SK-N-SH (cell line): ENCODE results near the gene CDH23. TPM values are rescaled to one million over a fixed set of nuclear protein-coding genes. Genes with fewer than 3 reads are reported as not detected.

ENCODE experiments used
- CTCF ChIA-PET: fragments of 300-600, 350-600 bp; formaldehyde crosslinking; extraction: SDS; loops from one replicate; lab custom pipeline; 2021; lab: Yijun Ruan, JAX
- POLR2A ChIA-PET: fragments of 350-600 bp; sonication (Branson Sonifier 250); formaldehyde crosslinking; extraction: SDS; loops from one replicate; lab custom pipeline; 2020; ENCODE audit warnings: antibody characterized with exemption, inconsistent platforms; lab: Yijun Ruan, JAX
- DNase-seq: peaks from one replicate; pipeline ENCODE4 v3.0.0; 2012
- H2AFZ ChIP-seq: fragments of 200-600 bp; sonication (generic); 2 replicates; pipeline ENCODE4 v1.8.1; 2016; ENCODE audit warnings: antibody characterized with exemption, mild to moderate bottlenecking, low read depth
- H3F3A ChIP-seq: fragments of 200-600 bp; sonication (generic); replicated peaks from 2 replicates; pipeline ENCODE3; 2016; ENCODE audit warnings: antibody characterized with exemption, mild to moderate bottlenecking; ENCODE audit not compliant: insufficient read depth
- H3K27ac ChIP-seq, 2 experiments: fragments of 200-500 bp in 1 of 2; fragments of 200-600 bp in 1 of 2; sonication (Bioruptor generic) in 1 of 2; sonication (generic), shearing (Covaris generic) in 1 of 2; 2 replicates each; pipeline versions ENCODE4 v1.5.1 to v1.6.1; 2014 to 2016; ENCODE audit warnings: low read depth in 2 of 2, inconsistent platforms in 1 of 2, low read length in 1 of 2, mild to moderate bottlenecking in 1 of 2, mixed read lengths in 1 of 2
- H3K27me3 ChIP-seq: fragments of 200-600 bp; sonication (generic), shearing (Covaris generic); 2 replicates; pipeline ENCODE4 v1.6.1; 2016; ENCODE audit warnings: mixed run types; ENCODE audit not compliant: insufficient read depth
- H3K36me3 ChIP-seq, 2 experiments: fragments of 200-500 bp in 1 of 2; fragments of 200-600 bp in 1 of 2; sonication (Bioruptor generic) in 1 of 2; sonication (generic) in 1 of 2; replicated peaks in 1 of 2; 2 replicates each; pipeline versions ENCODE3 to v1.5.1; 2014 to 2016; ENCODE audit warnings: low read length in 1 of 2, mild to moderate bottlenecking in 1 of 2; ENCODE audit not compliant: insufficient read depth in 2 of 2, control insufficient read depth in 1 of 2
- H3K4me1 ChIP-seq, 2 experiments: fragments of 200-500 bp in 1 of 2; fragments of 200-600 bp in 1 of 2; sonication (Bioruptor generic) in 1 of 2; sonication (generic), shearing (Covaris generic) in 1 of 2; 2 replicates each; pipeline versions ENCODE4 v1.5.1 to v1.6.1; 2014 to 2016; ENCODE audit warnings: low read depth in 1 of 2, low read length in 1 of 2, mixed run types in 1 of 2; ENCODE audit not compliant: insufficient read depth in 2 of 2, control insufficient read depth in 1 of 2
- H3K4me2 ChIP-seq: fragments of 200-600 bp; sonication (generic), shearing (Covaris generic); 2 replicates; pipeline ENCODE4 v1.6.1; 2017; ENCODE audit warnings: mixed run types
- H3K4me3 ChIP-seq, 2 experiments: fragments of 200-500 bp in 1 of 2; fragments of 200-600 bp in 1 of 2; sonication (Bioruptor generic) in 1 of 2; sonication (generic), shearing (Covaris generic) in 1 of 2; 2 replicates each; pipeline versions ENCODE4 v1.5.1 to v1.8.1; 2014 to 2016; ENCODE audit warnings: low read depth in 2 of 2, inconsistent platforms in 1 of 2, low read length in 1 of 2, mild to moderate bottlenecking in 1 of 2, mixed read lengths in 1 of 2, moderate library complexity in 1 of 2
- H3K79me2 ChIP-seq: fragments of 200-600 bp; sonication (generic); 2 replicates; pipeline ENCODE4 v1.8.1; 2017; ENCODE audit warnings: mild to moderate bottlenecking; ENCODE audit not compliant: insufficient read depth
- H3K9ac ChIP-seq: fragments of 200-600 bp; sonication (generic); 2 replicates; pipeline ENCODE4 v1.6.1; 2017; ENCODE audit warnings: mixed run types
- H3K9me2 ChIP-seq: fragments of 200-600 bp; sonication (generic); 2 replicates; pipeline ENCODE4 v1.6.1; 2017; ENCODE audit warnings: mixed run types
- H3K9me3 ChIP-seq: fragments of 200-600 bp; sonication (generic); 2 replicates; pipeline ENCODE4 v1.6.1; 2017; ENCODE audit warnings: mixed run types, mild to moderate bottlenecking, moderate library complexity
- H4K20me1 ChIP-seq: fragments of 200-600 bp; sonication (generic); 2 replicates; pipeline ENCODE4 v1.6.1; 2017; ENCODE audit warnings: mild to moderate bottlenecking, mixed run types; ENCODE audit not compliant: insufficient read depth
- CTCF ChIP-seq: fragments of 200-600 bp; sonication (generic); IDR thresholded peaks from 2 replicates; pipeline ENCODE4 v1.6.1; 2017; ENCODE audit warnings: antibody characterized with exemption, mild to moderate bottlenecking, moderate library complexity
- ELF1 ChIP-seq: IDR thresholded peaks from 2 replicates; pipeline ENCODE4 v1.4.0; 2012
- MEF2A ChIP-seq: IDR thresholded peaks from 2 replicates; pipeline ENCODE4 v1.4.0; 2012; ENCODE audit warnings: low read depth, borderline replicate concordance
- NRF1 ChIP-seq: IDR thresholded peaks from 2 replicates; pipeline ENCODE4 v1.6.1; 2012; ENCODE audit warnings: low read depth, mild to moderate bottlenecking, low read length
- PBX3 ChIP-seq: IDR thresholded peaks from 2 replicates; pipeline ENCODE4; 2012
- POLR2AphosphoS5 ChIP-seq: IDR thresholded peaks from 2 replicates; pipeline ENCODE4 v1.6.1; 2012; ENCODE audit warnings: low read depth, low read length
- RAD21 ChIP-seq: IDR thresholded peaks from 2 replicates; pipeline ENCODE4 v1.6.1; 2012; ENCODE audit warnings: mild to moderate bottlenecking, low read length
- RXRA ChIP-seq: IDR thresholded peaks from 2 replicates; pipeline ENCODE4 v1.4.0; 2012; ENCODE audit warnings: low read depth, mild to moderate bottlenecking, borderline replicate concordance
- SIN3A ChIP-seq: IDR thresholded peaks from 2 replicates; pipeline ENCODE4 v1.6.1; 2012; ENCODE audit warnings: low read depth, mild to moderate bottlenecking, low read length, moderate library complexity, borderline replicate concordance
- TCF12 ChIP-seq: IDR thresholded peaks from 2 replicates; pipeline ENCODE4 v1.4.0; 2012
- TEAD4 ChIP-seq: IDR thresholded peaks from 2 replicates; pipeline ENCODE4 v1.4.0; 2012; ENCODE audit warnings: mild to moderate bottlenecking, borderline replicate concordance; ENCODE audit not compliant: insufficient read depth
- USF1 ChIP-seq: IDR thresholded peaks from 2 replicates; pipeline ENCODE4 v1.4.0; 2012; ENCODE audit warnings: low read depth, borderline replicate concordance
- USF2 ChIP-seq: fragments of 150-350 bp; IDR thresholded peaks from 2 replicates; pipeline ENCODE4 v1.6.1; 2017; ENCODE audit warnings: antibody characterized with exemption, low read length, low read depth, borderline replicate concordance
- ZBTB33 ChIP-seq: IDR thresholded peaks from 2 replicates; pipeline ENCODE4 v1.4.0; 2012; ENCODE audit warnings: low read depth, borderline replicate concordance
- WGBS: methylation state at CpG from one replicate; pipeline ENCODE4 v1.1.6; 2017; ENCODE audit warnings: low lambda C conversion rate; 5-methylcytosine and 5-hydroxymethylcytosine counted together
- polyA plus RNA-seq, 3 experiments: library from polyadenylated mRNA; depleted of rRNA; stranded (reverse); fragments of >200 nt; gene quantifications; 2 replicates each; pipeline ENCODE4 v1.2.3, GENCODE V29; 2012

Gene CDH23
- polyA plus RNA-seq, 1 of the 3 experiments (the other 2 are of a cell fraction), result 0.03 TPM

- Histone ChIP-seq H3K9me2 (no peaks in the 10 kb centered on the region), H3K4me3 (no peak overlapping the region), H2AFZ (no peak overlapping the region), H4K20me1 (no peaks in the 10 kb centered on the region), H3F3A (no peaks in the 10 kb centered on the region), H3K27me3 (peaks cover 23% of the 10 kb centered on the region; the same call in 1 of the 2 replicates), H3K4me1 (peaks cover 0 to 16% of the 10 kb centered on the region in 2 experiments; a peak in 1 of 4 replicates), H3K27ac (no peak overlapping the region), H3K9ac (no peak overlapping the region), H3K79me2 (no peaks in the 10 kb centered on the region), H3K9me3 (no peaks in the 10 kb centered on the region), H3K4me2 (no peak overlapping the region), H3K36me3 (no peaks in the 10 kb centered on the region)
- TF ChIP-seq SIN3A (no peak), NRF1 (no peak)
- 42% methylated on average over 6 of the region's 11 CpGs for WGBS
- ChIA-PET POLR2A (no interaction called here), CTCF (interaction anchor here (0.9 to 4.3 kb wide), 4 partner anchors 13 to 91 kb away, joined by 3 to 24 read pairs (median 12); no protein-coding TSS in a partner anchor)
- no peak for DNase-seq
These were observed 264.4 kb downstream of the CDH23 start for GRCh38 chr10:71661060-71661622.

- Histone ChIP-seq H3F3A (no peaks in the 10 kb centered on the region), H2AFZ (no peak overlapping the region), H3K27me3 (peaks cover 29% of the 10 kb centered on the region), H3K4me2 (no peak overlapping the region), H3K9me2 (no peaks in the 10 kb centered on the region), H3K4me1 (peaks cover 0 to 13% of the 10 kb centered on the region in 2 experiments; a peak in 1 of 4 replicates), H3K36me3 (no peaks in the 10 kb centered on the region), H3K4me3 (no peak overlapping the region), H3K27ac (no peak overlapping the region), H4K20me1 (no peaks in the 10 kb centered on the region), H3K9me3 (no peaks in the 10 kb centered on the region), H3K9ac (no peak overlapping the region), H3K79me2 (no peaks in the 10 kb centered on the region)
- TF ChIP-seq TEAD4 (no peak), USF2 (no peak), RAD21 (no peak)
- no peak for DNase-seq
- WGBS, result 85% methylated on average over 28 of the region's 28 CpGs
- ChIA-PET CTCF (interaction anchor here (1.2 kb wide), 1 partner anchor 35 kb away, joined by 5 read pairs; no protein-coding TSS in a partner anchor), POLR2A (no interaction called here)
These were observed 265.1 kb downstream of the CDH23 start for GRCh38 chr10:71661779-71662336.

- Histone ChIP-seq H3K4me2 (no peak overlapping the region), H3F3A (no peaks in the 10 kb centered on the region), H3K79me2 (no peaks in the 10 kb centered on the region), H3K9ac (no peak overlapping the region), H3K27me3 (peaks cover 29% of the 10 kb centered on the region), H3K9me3 (no peaks in the 10 kb centered on the region), H3K4me1 (peaks cover 0 to 10% of the 10 kb centered on the region in 2 experiments; a peak in 1 of 4 replicates), H3K9me2 (no peaks in the 10 kb centered on the region), H3K27ac (no peak overlapping the region), H2AFZ (no peak overlapping the region), H4K20me1 (no peaks in the 10 kb centered on the region), H3K36me3 (no peaks in the 10 kb centered on the region), H3K4me3 (no peak overlapping the region)
- ChIA-PET POLR2A (no interaction called here), CTCF (interaction anchor here (1.2 to 1.9 kb wide), 2 partner anchors 33 to 36 kb away, joined by 4 to 5 read pairs; no protein-coding TSS in a partner anchor)
- no peak for DNase-seq
- 52% methylated on average over 7 of the region's 7 CpGs for WGBS
- TF ChIP-seq RXRA (no peak), ELF1 (no peak), TCF12 (no peak), MEF2A (no peak), ZBTB33 (no peak), PBX3 (no peak), SIN3A (no peak), USF1 (no peak), TEAD4 (no peak), CTCF (no peak), POLR2AphosphoS5 (no peak)
These were observed 266.6 kb downstream of the CDH23 start for GRCh38 chr10:71663311-71663710.
